Measurements from ENCODE around the gene LHX2.

The LHX2 gene

DNA sequence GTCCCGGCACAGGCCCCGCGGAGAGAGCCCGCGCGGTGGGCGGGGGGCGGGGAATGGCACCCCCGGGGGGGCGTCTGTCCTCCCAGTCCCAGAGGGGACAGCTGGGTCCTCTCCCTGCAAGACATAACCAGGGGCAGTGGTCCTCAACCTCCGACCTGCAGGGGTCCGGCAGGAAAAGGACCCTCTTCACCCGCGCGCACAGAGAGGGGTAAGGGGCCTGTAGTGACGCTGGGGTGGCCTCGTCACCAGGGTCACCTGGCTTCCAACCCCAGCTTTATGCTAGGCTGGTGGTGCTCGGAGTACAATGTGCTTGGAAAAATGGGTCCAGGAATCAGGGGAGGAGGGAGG lies 34.2 kb downstream of the LHX2 start:
- no peak overlapping the region for H3K4me3 ChIP-seq (ENCODE audit: low read depth, low read length)
- TF ChIP-seq, protein P1, sequence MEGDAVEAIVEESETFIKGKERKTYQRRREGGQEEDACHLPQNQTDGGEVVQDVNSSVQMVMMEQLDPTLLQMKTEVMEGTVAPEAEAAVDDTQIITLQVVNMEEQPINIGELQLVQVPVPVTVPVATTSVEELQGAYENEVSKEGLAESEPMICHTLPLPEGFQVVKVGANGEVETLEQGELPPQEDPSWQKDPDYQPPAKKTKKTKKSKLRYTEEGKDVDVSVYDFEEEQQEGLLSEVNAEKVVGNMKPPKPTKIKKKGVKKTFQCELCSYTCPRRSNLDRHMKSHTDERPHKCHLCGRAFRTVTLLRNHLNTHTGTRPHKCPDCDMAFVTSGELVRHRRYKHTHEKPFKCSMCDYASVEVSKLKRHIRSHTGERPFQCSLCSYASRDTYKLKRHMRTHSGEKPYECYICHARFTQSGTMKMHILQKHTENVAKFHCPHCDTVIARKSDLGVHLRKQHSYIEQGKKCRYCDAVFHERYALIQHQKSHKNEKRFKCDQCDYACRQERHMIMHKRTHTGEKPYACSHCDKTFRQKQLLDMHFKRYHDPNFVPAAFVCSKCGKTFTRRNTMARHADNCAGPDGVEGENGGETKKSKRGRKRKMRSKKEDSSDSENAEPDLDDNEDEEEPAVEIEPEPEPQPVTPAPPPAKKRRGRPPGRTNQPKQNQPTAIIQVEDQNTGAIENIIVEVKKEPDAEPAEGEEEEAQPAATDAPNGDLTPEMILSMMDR (IDR thresholded peaks at IDR 0.05; ENCODE audit: insufficient read depth, low read depth, low read length, missing control alignments), result no peak
- no peak for DNase-seq (ENCODE audit: low read depth)

DNA sequence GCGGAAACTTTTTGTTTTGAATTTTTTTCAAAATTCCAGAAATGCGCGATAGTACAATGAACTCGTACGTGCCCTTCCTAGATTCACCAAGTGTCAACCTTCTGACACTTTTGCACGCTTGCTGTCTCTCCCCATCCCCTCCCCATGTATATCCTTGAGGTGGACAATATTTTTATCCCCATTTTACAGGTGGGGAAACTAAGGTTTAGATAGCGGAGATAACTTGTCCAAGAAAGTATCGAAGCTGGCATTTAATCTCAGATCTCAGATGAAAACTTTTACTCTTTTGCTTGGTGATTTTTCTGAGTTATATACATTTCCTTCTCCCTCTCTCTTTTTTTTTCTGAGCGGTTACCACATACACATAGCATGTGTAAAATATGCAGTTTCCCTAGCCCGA lies 34.6 kb downstream of the LHX2 start:
- H3K4me3 ChIP-seq (ENCODE audit: low read depth, low read length), result no peak overlapping the region
- no peak for DNase-seq (ENCODE audit: low read depth)
- TF ChIP-seq, protein P1 (IDR thresholded peaks at IDR 0.05; ENCODE audit: insufficient read depth, low read depth, low read length, missing control alignments), result no peak

DNA sequence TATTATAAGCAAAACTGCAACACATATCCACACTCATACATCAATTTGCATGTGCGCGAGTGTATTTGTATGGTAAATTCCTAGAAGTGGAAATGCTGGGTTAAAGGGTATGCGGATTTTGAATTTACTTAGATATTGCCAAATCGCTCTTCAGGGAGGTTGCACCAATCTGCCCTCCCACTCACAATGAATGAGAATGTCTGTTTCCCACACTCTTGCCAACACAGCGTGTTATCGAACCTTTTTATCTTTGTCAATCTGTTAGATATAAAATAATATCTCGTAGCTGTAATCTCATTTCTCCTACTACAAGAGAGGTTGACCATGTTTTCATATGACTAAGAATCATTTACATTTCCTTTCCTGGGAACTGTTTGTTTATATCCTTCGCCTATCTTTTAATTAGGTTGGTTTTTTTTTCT lies 35.7 kb downstream of the LHX2 start:
- H3K4me3 ChIP-seq (ENCODE audit: low read depth, low read length), result no peak overlapping the region
- TF ChIP-seq, protein P1 (IDR thresholded peaks at IDR 0.05; ENCODE audit: insufficient read depth, low read depth, low read length, missing control alignments), result no peak
- DNase-seq (ENCODE audit: low read depth), result no peak

DNA sequence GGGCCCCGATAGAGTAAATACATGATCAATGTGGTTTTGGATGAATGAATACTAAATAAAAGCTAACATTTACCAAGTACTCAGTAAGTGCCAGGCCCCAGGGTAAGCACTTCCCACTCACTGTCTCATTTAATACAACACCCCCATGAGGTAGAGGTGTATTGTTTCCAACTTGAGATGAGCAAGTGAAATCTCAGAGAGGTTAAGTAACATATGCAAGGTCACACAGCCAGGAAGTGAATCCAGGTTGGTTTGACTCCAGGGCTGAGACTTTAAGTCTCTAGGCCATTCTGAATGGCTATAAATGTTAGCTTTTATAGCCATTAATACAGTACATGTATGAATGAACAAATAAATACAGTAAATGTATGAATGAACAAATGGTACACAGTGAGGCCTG lies 39.4 kb downstream of the LHX2 start:
- no peak for DNase-seq (ENCODE audit: low read depth)
- TF ChIP-seq, protein P1 (IDR thresholded peaks at IDR 0.05; ENCODE audit: insufficient read depth, low read depth, low read length, missing control alignments), result no peak
- H3K4me3 ChIP-seq (ENCODE audit: low read depth, low read length), result no peak overlapping the region

DNA sequence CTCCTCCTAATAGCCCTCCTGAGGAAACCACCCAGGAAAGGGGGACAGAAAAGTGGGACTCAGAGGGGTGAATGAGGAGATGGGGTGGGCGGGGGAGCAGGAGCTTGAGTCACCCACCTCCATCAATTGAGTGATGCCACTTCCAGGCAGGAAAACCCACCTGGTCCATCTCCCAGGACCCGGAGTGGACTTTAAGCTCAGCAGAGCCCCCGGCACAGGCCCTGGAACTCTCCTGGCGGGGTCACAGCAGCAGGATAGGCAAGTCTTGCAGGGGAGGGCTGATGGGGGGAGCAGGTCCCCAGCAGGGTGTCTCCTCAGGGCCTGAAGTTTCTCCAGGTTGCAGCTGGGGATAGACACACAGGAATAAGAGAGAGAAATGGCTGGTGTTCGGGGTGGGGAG lies 40.8 kb downstream of the LHX2 start:
- DNase-seq (ENCODE audit: low read depth), result no peak
- TF ChIP-seq, protein P1 (IDR thresholded peaks at IDR 0.05; ENCODE audit: insufficient read depth, low read depth, low read length, missing control alignments), result no peak
- H3K4me3 ChIP-seq (ENCODE audit: low read depth, low read length), result no peak overlapping the region

DNA sequence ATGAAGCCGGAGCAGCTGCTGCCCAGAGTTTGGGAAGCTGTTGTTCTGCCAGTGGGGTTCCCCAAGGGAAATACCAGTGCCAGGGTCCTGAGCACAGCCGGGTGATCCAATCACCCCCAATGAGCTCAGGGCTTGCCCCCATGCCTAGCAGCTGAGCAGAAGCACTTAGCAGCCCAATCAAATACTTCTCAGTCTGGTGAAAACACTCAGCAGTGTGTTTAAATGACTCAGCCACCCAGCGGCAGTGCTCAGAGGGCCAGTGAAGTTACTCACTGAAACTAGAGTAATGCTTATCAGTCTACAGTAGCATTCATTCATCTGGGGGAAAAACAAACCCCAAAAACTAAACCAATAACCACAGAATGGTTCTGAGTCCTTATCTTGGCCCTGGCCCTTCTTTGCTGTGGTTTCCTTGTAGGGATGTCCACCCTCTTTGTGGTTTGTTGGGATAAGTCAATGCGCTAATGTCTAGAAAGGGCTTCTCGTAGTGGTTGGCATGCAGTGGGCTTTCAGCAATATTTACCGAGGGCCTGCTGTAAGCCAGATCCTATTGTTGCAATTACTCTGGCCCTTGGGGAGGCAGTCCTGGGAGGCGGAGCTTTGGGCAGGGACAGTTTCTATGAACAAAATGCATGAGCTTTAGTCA lies 43.1 kb downstream of the LHX2 start:
- H3K4me3 ChIP-seq (ENCODE audit: low read depth, low read length), result no peak overlapping the region
- DNase-seq (ENCODE audit: low read depth), result peak; percentile 91
- TF ChIP-seq, protein P1 (IDR thresholded peaks at IDR 0.05; ENCODE audit: insufficient read depth, low read depth, low read length, missing control alignments), result no peak

Measured in GM12865 (cell line).